D721Med (cell line): Measurements from ENCODE around the gene OTOP3.
"Not testable (repeated sequence)": the region's sequence is repeated elsewhere in the genome, so short reads cannot be mapped to it uniquely, and the experiment has no call there.

Experiments
- DNase-seq: peaks from one replicate; pipeline ENCODE4 v3.0.0; 2011; ENCODE audit warnings: low spot score; ENCODE audit not compliant: insufficient read length
- FAIRE-seq: peaks from 2 replicates; lab custom pipeline; 2011; peaks lifted over from hg19 to GRCh38; lab: Jason Lieb, UNC
- TF ChIP-seq, protein P1 (sequence below): IDR thresholded peaks from 2 replicates; pipeline ENCODE4 v1.5.1; 2012; ENCODE audit warnings: mild to moderate bottlenecking, control low read depth; ENCODE audit not compliant: insufficient read depth; ENCODE audit errors: missing control alignments

The OTOP3 gene

GRCh38 chr17:74964988-74965622 is 29.4 kb downstream of the OTOP3 start:
- DNase-seq: no peak
- TF ChIP-seq, protein P1, sequence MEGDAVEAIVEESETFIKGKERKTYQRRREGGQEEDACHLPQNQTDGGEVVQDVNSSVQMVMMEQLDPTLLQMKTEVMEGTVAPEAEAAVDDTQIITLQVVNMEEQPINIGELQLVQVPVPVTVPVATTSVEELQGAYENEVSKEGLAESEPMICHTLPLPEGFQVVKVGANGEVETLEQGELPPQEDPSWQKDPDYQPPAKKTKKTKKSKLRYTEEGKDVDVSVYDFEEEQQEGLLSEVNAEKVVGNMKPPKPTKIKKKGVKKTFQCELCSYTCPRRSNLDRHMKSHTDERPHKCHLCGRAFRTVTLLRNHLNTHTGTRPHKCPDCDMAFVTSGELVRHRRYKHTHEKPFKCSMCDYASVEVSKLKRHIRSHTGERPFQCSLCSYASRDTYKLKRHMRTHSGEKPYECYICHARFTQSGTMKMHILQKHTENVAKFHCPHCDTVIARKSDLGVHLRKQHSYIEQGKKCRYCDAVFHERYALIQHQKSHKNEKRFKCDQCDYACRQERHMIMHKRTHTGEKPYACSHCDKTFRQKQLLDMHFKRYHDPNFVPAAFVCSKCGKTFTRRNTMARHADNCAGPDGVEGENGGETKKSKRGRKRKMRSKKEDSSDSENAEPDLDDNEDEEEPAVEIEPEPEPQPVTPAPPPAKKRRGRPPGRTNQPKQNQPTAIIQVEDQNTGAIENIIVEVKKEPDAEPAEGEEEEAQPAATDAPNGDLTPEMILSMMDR: no peak
- FAIRE-seq: no peak

DNA sequence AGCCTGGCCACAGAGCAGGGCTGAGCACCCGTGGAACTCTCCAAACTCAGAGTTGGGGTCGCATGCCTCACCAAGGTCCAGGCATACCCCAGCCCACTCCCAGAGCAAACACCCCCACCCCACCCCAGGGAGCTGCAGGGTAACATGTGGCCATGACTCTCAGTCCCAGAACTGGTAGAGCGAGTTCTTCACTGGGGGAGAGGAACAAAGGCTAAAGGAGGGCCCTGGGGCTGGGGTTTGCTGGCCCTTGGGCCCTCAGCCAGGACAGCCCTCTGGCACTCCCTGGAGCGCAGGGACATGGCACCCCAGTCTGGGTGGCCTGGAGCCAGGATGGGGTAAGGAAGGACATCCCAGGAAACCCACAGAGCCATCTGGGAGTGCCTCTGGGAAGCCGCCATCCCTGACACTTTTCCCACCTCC is 32.7 kb downstream of the OTOP3 start:
- TF ChIP-seq, protein P1: no peak
- no peak for FAIRE-seq

DNA sequence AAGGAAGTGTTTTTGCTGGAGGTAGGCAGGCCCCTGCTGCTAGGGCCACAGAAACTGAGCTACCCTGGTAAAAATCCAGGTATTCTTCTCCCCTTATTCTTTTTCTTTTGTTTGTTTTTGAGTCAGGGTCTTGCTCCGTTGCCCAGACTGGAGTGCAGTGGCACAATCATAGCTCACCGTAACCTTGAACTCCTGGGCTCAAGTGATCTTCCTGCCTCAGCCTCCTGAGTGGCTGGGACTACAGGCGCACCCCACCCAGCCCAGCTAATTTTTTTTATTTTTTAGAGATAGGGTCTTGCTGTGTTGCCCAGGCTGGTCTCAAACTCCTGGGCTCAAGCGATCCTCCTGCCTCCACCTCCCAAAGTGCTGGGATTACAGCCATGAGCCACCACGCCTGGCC is 33.8 kb downstream of the OTOP3 start:
- FAIRE-seq, DNase-seq: not testable (repeated sequence)

More for the DNA sequence above, 32.7 kb downstream of the OTOP3 start:
- no peak for DNase-seq

DNA sequence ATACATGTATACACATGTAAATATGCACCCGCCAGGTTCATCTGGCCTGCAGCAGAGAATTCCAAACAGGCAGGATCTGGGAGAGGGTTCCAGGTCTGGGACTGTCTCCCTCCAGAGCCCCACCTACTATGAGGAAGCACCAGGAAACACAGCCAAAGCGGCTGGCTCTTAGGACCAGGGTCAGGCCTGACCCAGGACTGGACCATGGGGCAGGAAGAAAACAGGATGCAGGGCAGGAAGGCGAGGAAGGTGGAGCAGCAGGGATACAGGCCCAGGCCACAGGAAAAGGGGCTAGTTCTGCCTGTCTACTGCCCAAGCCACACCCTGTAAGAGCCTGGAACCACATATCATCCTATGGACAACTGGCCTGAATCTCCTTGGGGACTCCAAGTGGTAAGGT is 34.7 kb downstream of the OTOP3 start:
- DNase-seq (no peak), FAIRE-seq (no peak)
- TF ChIP-seq, protein P1: no peak

- TF ChIP-seq, protein P1: no peak
- no peak for FAIRE-seq
These were observed 35.6 kb downstream of the OTOP3 start for GRCh38 chr17:74971069-74971841.

GRCh38 chr17:74971842-74972106 is 36.1 kb downstream of the OTOP3 start:
- no peak for FAIRE-seq
- TF ChIP-seq, protein P1: no peak
- no peak for DNase-seq

More at GRCh38 chr17:74971069-74971841, 35.6 kb downstream of the OTOP3 start:
- DNase-seq: no peak

GRCh38 chr17:74972107-74972972 is 36.6 kb downstream of the OTOP3 start, which contains the start of gene HID1:
TSS of gene HID1 (minus strand) at chr17:74972759. CDS start at chr17:74972656, 103 bp downstream.
- TF ChIP-seq, protein P1: no peak
- no peak for FAIRE-seq
- peak; percentile 93 for DNase-seq
